Fibroblast of skin of scalp (primary cell): Measurements from ENCODE around the gene CSNK2A2. TPM values are rescaled to one million over a fixed set of nuclear protein-coding genes. Genes with fewer than 3 reads are reported as not detected.

Source experiments
- DNase-seq: peaks from one replicate; pipeline ENCODE4 v3.0.0-alpha.2; 2013
- polyA plus RNA-seq, 2 experiments: library from polyadenylated mRNA; unstranded; fragments of 120-200 nt; gene quantifications; one replicate each; pipeline ENCODE4 v1.2.1, GENCODE V29; 2013; ENCODE audit not compliant: insufficient read length in 2 of 2

CSNK2A2 gene
- 46.4 TPM for polyA plus RNA-seq (2013, experiment 1 of 2; ENCODE audit: insufficient read length)
- 51.7 TPM for polyA plus RNA-seq (2013, experiment 2 of 2; ENCODE audit: insufficient read length)

DNA sequence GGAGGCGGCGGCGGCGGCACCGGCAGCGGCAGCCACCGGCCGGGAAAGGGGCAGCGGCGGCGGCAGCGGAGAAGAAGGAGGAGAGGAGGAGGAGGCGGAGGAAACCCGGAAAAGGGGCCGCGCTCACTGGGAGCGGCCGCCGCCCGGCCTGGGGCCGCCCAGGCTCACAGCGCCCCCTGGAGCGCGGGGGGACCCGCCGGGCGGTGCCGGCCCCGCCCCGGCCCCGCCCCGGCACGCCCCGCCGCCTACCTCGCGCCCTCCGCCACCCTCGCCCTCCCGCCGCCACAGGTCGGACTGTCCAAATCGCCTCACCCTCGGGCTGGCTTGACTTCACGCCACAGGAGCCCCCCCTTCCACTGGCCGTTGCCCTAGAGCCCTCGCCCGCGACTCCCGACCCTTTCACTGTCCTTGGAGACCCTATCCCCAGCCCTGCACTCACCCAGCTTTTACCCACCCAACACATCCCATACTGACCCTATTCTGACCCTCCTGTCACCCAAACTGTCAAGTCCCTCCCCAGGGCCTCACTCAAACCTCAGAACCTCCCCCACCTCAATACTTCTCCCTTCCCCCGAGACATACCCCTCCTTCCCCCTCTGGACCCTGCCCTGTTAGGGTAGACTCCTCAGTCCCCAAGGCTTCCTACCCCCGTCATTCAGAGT, at the start of gene CSNK2A2:
Gene CSNK2A2 (minus strand): TSS at position 85 of the 662 bp plus-strand sequence. CDS start 370 bp downstream, outside the sequence.
- peak; percentile 80 for DNase-seq

DNA sequence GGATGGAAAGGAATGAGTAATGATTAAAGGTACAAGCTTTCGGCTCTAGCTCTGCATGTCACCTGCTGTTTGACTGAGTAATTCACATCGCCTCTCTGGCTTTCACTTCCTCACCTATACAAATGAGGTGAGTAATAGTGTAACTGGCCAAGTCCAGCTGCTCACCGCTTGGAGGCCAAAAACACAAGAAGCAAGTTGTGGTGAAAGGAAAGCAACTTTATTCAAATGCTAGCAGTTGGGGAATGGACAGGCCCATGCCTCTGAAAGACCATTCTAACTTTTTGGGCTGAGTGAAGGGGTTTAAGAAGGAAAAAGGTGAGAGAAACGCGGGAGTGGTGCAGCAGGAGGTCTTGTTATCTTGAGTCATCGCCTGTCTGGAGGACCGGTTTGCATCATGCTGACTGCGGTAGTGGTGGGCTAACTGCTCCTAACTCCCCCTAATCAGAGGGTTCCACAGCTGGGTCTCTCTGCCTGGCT, 45.7 kb upstream of the CSNK2A2 start:
- no peak for DNase-seq

DNA sequence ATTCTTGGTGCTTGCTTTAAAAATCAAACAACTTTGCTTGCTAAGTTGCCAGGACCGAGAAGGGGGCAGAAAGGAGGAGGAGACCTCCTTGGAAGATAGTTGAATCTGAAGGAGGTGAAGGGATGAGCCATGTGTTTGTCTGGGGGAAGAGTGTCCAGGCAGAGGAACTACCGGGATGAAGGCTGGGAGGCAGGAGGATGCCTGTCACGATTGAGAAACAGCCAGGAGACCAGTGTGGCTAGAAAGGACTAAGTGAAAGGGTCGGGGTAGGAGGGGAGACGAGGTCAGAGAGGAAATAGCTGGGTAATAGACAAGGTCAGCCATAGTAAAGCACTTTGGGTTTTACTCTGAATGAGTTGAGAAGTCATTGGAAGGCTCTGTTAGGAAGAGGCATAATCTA, 38.9 kb upstream of the CSNK2A2 start:
- DNase-seq = no peak

DNA sequence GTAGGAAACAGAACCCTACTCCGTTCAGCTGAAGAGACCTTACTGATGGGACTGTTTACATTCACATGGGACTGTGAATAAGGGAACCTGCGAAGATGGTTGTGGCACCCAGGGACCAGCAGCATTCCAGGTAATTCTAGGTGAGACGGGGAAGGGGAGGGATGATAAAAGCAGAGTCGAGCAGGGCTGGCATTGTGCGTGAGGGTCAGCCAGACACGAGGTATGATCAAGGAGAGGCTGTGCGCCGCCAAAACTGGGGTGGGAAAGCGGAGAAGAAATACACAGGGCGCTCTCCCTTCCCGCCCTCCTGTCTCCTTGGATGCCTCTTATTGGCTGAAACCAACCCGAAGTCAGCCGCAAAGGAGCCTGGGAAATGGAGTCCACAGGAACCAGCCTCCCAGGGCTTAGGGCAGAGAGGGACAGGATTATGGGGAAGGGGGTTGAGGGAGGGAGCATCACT, 38.4 kb upstream of the CSNK2A2 start:
- peak; percentile 59 for DNase-seq

DNA sequence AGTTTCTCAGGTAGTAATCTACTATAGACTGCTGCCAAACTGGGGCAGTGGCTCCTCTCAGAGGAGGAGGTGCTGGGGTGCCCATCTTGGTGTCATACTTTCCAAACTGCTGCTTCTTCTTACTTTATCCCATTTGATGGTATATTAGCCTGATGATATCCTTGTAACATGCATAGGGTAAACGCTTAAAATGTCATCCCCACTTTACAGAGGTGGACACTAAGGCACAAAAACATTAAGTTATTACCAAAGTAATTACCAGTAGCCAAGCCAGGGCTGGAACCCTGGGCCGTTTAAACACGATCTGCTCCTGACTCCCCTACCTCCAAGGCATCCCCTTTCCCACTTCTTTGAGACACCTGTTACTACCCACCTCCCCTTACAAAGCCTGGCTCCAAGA, 37.8 kb upstream of the CSNK2A2 start:
- no peak for DNase-seq

DNA sequence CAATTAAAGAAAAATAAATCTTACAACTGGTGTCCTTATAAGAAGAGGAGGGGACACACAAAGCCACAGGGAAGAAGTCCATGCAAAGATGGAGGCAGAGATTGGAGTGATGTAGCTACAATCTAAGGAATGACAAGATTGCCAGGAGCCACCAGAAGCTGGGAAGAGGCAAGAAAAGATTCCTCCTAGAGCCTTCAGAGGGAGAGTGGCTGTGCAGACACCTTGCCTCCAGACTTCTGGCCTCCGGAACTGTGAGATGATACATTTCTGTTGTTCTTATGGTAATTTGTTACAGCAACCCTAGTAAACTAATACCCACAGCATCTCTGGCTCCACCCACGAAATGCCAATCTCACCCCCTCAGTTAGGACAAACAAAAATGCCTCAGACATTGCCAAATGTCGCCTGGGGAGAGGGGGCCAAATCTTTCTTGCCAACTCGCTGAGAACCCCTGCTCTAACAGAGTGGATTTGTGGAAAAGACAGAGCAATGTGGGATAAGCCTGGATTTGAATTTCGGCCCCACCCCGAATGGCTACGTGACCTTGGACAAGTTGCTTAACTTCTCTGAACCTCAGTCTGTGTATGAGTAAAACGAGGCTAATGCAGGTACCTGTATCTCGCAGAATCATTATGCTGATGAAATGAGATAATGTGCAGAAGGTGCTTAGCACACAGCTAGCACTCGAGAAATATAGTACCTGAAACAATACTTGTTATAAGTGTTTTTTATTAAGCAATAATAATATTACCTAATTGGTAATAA, 37.1 kb upstream of the CSNK2A2 start:
- DNase-seq = no peak

DNA sequence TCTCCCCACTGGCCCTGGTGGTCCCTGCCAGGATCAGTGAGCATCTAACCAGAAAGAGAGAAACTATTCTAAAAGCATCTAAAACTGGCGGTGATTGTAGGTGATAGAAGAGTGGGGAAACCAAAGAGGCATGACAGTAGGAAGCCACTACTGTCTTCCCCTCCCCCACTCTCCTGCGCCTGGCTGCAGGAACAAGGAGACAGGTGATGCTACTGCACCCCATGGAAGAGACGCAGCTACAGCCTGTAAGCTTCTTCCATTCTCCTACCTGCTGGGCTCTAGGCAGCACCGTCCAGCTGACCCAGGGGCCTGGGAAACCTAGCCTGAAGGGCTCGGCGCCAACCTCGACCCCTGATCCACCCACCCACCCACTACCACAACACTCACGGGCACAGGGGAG, 32.4 kb upstream of the CSNK2A2 start:
- DNase-seq = no peak

DNA sequence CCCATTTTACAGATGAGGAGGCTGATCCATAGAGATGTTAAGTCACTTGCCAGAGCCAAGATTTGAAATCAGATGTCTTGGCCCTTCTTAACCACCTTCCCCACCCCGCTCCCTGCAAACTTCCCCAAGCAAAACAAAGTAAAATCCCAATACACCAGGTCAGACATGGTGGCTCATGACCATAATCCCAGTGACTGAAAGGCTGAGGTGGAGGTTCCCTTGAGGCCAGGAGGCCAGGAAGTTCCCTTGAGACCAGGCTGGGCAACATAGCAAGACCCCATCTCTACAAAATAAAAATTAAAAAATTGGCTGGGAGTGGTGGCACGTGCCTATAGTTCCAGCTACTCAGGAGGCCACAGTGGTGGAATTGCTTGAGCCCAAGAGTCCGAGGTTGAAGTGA, 28.9 kb upstream of the CSNK2A2 start:
- DNase-seq = no peak

DNA sequence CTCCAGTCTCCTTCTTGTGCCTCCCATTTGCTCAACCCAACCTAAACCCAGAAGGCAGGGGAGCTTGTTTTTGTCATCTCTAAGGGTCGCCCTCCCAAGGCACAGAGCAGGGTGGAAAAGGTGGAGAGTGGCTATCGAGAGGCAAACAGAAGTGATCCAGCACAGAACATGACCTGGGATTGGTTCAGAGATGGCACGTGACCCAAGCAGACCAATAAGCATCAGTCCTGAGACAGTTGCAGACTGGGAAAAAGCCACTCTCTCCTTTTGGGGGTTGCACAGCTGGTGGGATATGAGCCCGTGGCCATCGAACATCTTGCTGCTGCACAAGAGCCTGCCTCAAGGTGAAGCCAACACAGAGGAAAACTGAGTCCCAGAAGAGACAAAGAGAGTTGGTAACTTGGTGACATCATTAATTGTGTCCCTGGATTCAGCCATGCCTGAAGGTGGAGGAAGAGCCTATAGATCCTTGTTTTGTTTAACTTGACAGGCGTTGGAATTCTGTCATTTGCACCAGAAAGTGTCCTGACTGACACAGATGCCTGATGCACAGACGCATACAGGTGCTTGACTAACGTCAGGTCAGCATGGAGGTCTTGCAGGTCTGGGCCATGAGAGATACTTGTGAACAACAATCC, 28.2 kb upstream of the CSNK2A2 start:
- DNase-seq = no peak

DNA sequence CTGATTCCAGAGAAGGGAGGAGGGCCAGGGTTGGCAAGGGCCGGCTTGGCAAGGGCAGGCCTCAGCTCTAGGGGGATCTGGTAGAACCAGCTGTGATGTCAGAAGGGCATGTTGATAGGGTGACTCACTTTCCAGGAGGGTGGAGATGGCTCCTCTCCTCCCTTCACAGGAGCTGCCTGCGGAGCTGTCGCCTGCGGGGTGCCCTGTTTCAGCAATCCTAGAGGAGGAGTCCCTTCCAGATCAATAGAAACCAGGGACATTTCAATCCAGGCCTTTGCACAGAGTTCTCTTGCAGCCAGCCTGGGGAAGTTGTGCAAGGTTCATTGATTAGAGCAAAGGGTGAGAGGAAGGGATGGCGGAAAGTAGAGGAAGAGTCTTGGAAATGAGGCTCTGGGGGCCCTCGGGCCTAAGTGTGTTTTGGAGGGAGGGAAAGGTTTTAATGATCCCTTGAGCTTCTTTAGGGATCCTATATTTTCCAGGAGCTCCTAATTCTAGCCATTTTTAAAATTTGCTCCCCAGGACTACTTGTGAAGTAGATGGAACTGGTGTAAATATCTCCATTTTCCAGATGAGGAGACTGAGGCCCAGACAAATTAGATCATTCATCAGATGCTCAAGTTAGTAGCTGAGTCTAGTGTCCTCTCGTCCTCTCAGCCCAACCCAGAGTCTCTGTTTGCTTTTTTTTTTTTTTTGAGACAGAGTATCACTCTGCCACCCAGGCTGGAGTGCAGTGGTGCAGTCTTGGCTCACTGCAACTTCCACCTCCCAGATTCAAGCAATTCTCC, 24.8 kb upstream of the CSNK2A2 start:
- DNase-seq = peak; percentile 29

DNA sequence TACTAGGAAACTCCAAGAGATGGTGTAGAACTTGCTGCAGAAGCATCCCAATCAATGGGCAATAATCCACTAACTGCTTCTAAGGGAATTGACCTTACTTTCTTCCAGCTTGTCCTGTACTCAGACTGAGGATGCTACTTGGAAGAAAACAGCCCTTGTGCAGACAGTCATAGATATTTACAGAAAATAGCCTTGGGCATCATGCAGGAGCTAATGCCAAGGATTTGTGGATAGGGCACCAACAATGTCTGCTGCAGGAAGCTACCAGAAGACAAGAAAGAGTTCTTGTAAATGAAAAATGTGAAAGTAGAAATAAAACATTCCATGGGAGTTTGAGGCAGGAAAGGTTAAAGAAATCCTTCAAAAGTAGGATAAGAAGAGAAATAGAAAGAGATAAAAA, 21.5 kb upstream of the CSNK2A2 start:
- no peak for DNase-seq

DNA sequence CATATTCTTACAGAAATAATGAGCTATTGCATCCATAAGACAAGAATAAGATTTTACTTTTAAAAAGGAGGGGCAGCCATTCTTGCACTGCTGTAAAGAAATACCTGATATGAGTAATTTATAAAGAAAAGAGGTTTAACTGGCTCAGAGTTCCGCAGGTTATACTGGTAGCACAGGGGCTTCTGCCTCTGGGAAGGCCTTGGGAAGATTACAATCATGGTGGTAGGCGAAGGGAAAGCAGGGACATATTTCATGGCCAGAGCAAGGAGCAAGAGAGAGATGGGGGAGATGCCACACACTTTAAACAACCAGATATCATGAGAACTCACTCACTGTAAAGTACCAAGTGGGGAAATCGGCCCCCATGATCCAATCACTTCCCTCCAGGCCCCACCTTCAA, 20.9 kb upstream of the CSNK2A2 start:
- no peak for DNase-seq

DNA sequence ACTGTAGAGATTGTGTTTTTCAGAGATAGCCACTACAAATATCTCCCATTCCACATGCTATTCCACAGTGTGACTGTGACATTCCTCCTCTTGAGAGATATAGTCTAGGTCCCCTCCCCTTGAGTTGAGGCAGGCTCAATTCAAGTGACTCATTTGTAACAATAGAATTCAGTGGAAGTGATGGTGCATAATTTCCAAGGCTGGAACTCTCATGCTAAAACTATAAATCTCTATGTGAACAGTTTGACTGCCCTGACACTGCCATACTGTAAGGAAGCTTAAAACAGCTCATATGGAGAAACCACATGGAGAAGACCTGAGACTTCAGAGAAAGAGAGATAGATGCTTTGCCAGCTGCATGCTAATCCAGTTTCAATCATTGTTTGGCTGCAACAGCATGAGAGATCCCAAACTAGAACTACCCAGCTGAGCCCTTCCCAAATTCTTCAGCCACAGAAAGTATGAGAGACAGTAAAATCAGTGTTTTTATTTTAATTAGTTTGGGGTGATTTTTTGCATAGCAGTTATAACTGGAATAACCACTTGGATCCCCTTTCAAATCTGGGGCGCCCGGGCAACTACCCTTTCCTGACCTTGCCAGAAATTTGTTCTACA, 19.5 kb upstream of the CSNK2A2 start:
- DNase-seq = no peak

DNA sequence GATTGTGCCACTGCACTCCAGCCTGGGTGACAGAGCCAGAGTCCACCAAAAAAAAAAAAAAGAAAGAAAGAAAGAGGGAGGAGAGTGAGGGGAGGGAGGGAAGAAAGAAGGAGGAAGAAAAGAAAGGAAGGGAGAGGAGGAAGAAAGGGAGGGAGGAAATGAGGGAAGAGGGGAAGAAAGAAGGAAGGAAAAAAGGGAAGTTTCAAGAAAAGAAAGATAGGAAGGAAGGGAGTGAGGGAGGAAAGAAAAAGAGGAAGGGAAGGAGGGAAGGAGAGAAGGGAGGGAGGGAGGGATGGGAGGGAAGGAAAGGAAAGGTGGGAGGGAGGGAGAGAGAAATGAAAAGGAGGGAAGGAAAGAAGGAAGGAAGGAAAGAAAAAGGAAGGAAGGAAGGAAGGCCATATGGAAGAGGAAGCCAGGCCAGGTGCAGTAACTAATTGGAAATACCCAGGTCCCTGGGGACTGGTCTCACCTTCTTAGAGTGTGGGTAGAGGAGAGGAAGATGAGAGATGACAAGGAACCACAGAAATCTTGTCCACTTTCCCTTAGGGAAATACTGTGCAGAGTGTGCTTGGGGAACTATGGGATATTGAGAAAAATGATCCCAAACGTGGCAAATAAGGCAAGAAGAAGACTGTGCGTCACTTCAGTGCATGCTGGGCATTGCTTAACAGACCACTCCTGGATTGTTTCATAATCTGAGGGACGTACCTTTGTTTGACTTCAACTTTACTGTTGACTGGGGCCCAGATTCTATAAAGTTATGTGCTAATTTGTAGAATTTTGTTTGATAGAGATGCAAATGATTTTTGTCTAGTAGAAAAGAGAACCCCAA, 15.1 kb upstream of the CSNK2A2 start:
- DNase-seq = no peak

DNA sequence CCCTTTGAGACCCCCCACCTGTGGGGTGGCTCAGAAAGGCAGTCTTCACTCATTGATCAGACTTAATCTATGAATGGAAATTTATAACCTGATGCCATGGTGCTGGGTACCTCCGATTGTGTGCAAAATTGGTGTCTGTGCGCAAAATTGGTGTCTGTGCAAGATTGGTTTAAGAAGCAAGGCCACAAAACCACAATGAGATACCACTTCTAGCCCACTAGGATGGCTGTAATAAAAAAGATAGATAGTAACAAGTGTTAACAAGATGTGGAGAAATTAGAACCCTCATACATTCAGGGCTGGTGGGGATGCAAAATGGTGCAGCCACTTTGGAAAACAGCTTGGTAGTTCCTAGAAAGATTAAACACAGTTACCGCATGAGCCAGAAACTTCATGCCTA, 13.9 kb upstream of the CSNK2A2 start:
- DNase-seq = no peak

DNA sequence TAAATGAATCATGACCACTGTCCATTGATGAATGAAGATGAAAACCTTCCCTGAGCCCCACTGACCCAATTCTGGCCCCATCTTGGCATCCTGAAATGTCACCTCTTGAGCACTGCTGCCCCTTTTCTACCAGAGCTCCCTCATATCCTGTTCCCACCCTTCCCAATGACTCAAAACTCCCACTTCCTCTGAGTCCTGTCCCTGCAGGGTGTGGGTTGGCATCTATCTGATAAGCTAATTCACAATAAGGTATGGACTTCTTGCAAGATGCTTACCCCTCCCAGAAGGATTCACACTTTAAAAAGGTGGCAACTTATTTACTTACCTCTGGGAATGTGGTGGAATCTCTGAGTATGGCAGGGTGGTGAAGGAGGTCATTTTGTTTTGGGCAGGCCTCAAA, 13.3 kb upstream of the CSNK2A2 start:
- DNase-seq = no peak

DNA sequence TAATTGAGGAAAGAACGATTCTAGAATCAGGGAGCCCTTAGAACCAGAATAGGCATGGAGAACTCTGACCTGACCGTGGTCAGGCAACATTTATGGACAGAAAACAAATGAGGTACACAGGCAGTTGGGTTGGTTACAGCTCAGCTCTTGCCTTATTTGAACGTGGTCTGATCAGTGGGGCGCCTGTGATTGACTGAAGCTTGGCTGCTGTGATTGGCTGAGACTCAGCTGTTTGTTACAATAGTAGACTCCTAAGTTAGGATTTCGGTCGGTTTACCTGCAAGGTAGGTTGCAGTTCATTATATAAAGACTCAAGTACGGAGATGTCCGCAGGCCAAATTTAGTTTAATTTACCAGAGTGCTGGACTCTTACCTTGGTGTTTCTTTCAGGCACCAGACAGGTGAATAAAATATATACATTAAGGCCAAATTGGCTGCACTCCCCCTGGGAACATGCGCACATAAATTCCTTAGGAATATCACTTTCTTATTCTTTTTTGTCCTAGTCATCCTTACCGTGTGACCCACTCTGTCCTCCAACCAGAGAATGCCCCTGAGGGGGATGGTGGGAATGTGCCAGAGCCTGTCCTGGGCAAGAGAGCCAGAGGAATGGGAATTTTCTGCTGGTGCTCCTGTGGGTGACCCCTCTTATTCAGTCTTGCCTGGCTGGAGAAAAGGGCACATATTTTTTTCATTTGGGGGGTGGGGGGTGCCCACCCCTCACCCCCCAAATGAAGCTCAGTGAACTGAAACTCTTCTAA, 7.5 kb upstream of the CSNK2A2 start:
- no peak for DNase-seq

DNA sequence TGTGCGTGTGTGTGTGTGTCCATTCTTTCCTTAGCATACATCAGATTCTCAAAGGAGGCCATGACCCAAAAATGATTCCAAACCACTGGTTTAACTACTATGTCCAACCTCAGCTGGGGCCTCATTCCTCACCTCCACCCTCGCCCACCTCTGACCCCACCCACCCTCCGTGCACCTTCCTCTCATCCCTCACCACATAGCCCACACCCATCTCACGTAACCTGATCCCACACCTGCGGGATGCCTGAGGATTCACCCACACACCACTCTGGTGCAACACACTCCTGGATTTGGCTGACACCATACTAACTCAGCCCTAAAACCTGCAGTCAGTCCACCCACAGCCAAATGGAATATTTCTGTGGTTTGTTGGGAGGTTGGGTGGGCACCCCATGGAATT, 3.3 kb upstream of the CSNK2A2 start:
- DNase-seq = no peak

DNA sequence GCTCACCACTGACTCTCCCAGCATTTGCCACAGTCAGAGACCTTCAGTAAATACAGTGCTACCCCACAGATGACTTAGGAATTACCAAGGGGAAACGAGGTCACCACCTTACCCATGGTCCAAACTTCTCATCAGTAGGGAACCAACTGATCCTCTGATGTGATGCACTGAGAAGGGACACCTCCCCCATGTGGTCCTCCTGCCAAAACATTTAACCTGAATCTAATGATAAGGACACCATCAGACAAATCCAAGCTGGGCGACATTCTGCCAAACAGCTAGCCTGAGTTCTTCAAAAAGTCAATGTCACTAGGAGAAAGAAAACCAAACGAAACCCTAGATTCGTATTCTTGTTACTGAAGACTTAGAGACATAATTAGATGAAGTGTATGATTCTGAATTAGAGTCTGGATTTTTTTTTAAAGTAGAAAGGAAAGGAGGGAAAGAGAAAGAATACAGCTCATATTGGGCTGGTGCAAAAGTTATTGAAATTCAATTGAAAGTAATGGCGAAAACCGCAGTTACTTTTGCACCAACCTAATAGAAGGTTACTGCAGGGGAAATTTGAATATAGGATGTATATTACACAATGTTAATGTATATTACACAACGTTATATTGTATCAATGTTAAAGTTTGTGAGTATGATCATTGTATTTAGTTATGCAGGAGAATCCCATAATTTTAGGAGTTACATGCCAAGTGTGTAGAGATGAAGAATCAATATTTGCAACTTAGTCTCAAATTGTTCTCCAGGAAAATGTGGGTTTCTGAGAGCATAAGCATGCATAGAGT, 2.3 kb upstream of the CSNK2A2 start:
- DNase-seq = no peak
